Peyer's patch (tissue), 4 donors: Measurements from ENCODE around the gene CEP85L.

ENCODE experiments used
- POLR2A ChIP-seq, 2 donors: fragments of 450-650 bp; IDR thresholded peaks; one replicate each; pipeline ENCODE4 v1.5.1; 2017; ENCODE audit warnings: antibody characterized with exemption in 2 of 2, mild to moderate bottlenecking in 2 of 2, moderate library complexity in 2 of 2
- TF ChIP-seq, protein P1 (sequence below), 6 experiments: fragments of 450-650 bp in 4 of 6; fragments of 200-600 bp in 2 of 6; sonication (generic) in 1 of 6; IDR thresholded peaks; one replicate each; pipeline ENCODE4 v1.5.1; 2017 to 2019; ENCODE audit warnings: antibody characterized with exemption in 6 of 6, mild to moderate bottlenecking in 3 of 6, moderate library complexity in 1 of 6

DNA sequence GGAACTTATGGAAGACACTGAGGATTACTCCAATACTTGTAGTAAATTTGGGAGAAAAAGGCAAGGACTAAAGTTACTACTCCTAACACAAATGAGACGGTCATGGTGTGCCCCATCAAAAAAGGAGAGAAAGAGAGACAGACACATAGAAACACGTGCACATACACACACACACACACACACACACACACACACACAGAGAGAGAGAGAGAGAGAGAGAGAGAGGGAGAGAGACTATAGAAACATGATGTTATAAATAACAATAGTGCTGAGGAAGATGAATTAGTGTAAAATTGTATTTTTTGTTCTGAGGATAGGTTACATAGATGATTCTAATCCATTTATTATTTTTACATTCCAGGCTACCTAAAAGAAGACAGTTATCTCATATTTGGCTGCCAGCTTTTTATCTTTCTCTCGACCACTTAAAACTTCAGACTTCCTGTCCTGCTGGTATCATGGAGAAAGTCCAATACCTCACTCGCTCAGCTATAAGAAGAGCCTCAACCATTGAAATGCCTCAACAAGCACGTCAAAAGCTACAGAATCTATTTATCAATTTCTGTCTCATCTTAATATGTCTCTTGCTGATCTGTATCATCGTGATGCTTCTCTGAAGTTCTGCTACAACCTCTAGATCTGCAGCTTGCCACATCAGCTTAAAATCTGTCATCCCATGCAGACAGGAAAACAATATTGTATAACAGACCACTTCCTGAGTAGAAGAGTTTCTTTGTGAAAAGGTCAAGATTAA is 92.8 kb downstream of the CEP85L start:
- TF ChIP-seq, protein P1, sequence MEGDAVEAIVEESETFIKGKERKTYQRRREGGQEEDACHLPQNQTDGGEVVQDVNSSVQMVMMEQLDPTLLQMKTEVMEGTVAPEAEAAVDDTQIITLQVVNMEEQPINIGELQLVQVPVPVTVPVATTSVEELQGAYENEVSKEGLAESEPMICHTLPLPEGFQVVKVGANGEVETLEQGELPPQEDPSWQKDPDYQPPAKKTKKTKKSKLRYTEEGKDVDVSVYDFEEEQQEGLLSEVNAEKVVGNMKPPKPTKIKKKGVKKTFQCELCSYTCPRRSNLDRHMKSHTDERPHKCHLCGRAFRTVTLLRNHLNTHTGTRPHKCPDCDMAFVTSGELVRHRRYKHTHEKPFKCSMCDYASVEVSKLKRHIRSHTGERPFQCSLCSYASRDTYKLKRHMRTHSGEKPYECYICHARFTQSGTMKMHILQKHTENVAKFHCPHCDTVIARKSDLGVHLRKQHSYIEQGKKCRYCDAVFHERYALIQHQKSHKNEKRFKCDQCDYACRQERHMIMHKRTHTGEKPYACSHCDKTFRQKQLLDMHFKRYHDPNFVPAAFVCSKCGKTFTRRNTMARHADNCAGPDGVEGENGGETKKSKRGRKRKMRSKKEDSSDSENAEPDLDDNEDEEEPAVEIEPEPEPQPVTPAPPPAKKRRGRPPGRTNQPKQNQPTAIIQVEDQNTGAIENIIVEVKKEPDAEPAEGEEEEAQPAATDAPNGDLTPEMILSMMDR (IDR thresholded peaks at IDR 0.05): peak in 1 of 6 experiments; percentile 6
- no peak for TF ChIP-seq POLR2A (IDR thresholded peaks at IDR 0.05)
